Lower leg skin (tissue), 4 donors: Measurements from ENCODE around the gene HDGFL2. TPM values are rescaled to one million over a fixed set of nuclear protein-coding genes. Genes with fewer than 3 reads are reported as not detected.

Experiments
- DNase-seq, 2 donors: peaks; one replicate each; pipeline ENCODE4 v3.0.0-alpha.2; 2019; ENCODE audit warnings: low spot score in 2 of 2
- H3K4me3 ChIP-seq: fragments of 200-600 bp; sonication (generic); 2 replicates; pipeline ENCODE4 v1.5.1; 2017; ENCODE audit warnings: mild to moderate bottlenecking, low read depth; ENCODE audit not compliant: poor library complexity, severe bottlenecking
- POLR2A ChIP-seq, 2 donors: fragments of 450-650 bp; IDR thresholded peaks; one replicate each; pipeline ENCODE4 v1.6.1; 2016 to 2017; ENCODE audit warnings: antibody characterized with exemption in 2 of 2, mild to moderate bottlenecking in 1 of 2, moderate library complexity in 1 of 2
- WGBS, 2 donors: methylation state at CpG; one replicate each; pipeline ENCODE4 v1.1.5; 2018; 5-methylcytosine and 5-hydroxymethylcytosine counted together
- intact Hi-C: fragments of 100-400 bp; cut with DNase I; formaldehyde crosslinking; loops from one replicate; pipeline ENCODE4 v1.15.0; 2023; ENCODE audit warnings: low total_unique reads
- total RNA-seq, 4 donors: library from RNA; depleted of rRNA; stranded (reverse); fragments of >200 nt; gene quantifications; one replicate each; pipeline ENCODE4 v1.1.0, GENCODE V29; 2016
- TF ChIP-seq, protein P1 (sequence below), 3 donors: fragments of 450-650 bp; IDR thresholded peaks; one replicate each; pipeline ENCODE4 v1.5.1; 2016; ENCODE audit warnings: antibody characterized with exemption in 3 of 3, mild to moderate bottlenecking in 3 of 3, moderate library complexity in 2 of 3

The HDGFL2 gene
- total RNA-seq, 4 donors from 2014 or later: 20.9 to 36.4 (median 30.1) TPM

DNA sequence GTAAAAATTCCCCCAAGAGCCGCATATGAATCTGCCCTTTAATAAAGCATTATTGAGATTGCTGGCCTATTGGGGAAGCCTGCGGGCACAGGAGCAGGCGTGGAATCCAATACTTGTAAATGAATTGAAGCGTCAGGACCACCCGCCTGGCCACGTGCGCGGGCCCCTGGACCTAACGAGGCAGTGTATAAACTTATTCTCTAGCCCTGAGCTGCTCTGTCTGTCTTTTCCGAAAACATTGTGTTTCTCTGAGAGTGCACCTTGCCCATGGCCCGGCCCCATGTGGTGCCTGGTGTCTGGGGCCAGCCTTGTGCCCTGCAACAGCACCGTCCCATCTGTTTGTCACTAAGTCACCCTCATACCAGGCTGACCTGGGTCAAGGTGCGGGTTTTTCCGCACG is 28.9 kb upstream of the HDGFL2 start:
- TF ChIP-seq, protein P1, sequence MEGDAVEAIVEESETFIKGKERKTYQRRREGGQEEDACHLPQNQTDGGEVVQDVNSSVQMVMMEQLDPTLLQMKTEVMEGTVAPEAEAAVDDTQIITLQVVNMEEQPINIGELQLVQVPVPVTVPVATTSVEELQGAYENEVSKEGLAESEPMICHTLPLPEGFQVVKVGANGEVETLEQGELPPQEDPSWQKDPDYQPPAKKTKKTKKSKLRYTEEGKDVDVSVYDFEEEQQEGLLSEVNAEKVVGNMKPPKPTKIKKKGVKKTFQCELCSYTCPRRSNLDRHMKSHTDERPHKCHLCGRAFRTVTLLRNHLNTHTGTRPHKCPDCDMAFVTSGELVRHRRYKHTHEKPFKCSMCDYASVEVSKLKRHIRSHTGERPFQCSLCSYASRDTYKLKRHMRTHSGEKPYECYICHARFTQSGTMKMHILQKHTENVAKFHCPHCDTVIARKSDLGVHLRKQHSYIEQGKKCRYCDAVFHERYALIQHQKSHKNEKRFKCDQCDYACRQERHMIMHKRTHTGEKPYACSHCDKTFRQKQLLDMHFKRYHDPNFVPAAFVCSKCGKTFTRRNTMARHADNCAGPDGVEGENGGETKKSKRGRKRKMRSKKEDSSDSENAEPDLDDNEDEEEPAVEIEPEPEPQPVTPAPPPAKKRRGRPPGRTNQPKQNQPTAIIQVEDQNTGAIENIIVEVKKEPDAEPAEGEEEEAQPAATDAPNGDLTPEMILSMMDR (IDR thresholded peaks at IDR 0.05): no peak
- TF ChIP-seq POLR2A (IDR thresholded peaks at IDR 0.05): no peak
- H3K4me3 ChIP-seq: no peak overlapping the region
- intact Hi-C loops: no loop called here
- DNase-seq: no peak
- WGBS, 2 donors: 86 to 90% methylated on average over 15 of the region's 15 CpGs

DNA sequence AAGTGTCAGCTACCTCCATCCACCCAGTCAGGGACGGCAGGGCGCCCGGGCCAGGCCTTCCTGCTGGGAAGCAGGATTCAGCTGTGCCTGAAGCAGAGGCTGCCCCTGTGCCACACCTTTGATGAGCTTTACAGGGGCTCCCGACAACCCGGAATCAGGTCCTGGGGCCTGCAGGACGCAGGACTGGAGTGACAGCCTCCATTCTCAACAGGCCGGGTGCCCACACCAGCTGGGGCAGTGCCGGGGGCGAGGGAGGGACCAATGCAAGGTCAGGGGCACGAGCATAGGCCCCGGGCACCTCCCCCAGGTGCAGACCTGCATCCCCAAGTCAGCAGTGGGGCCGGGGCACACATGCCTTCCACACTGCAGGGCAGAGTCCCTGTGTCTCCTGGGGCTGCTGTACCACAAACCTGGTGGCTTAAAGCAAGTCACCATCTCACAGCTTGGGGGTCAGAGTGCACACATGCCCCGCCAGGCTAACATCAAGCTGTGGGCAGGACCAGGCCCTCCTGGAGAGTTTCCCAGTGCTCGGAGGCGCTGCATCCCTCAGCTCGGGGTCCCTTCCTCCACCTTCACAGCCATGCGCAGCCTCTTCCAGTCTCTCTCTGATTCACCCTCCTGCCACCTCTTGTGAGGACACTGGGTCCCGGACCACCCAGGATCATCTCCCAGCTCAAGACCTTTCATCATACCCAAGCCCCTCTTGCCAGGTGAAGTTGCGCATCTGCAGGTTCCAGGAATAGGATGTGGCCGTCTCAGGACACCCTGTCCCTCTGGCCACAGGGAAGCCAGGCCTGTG is 27.9 kb upstream of the HDGFL2 start:
- DNase-seq: no peak
- intact Hi-C loops: no loop called here
- no peak overlapping the region for H3K4me3 ChIP-seq
- WGBS, 2 donors: 78 to 85% methylated on average over 12 to 20 of the region's 20 CpGs
- no peak for TF ChIP-seq POLR2A (IDR thresholded peaks at IDR 0.05)
- TF ChIP-seq, protein P1 (IDR thresholded peaks at IDR 0.05): no peak

DNA sequence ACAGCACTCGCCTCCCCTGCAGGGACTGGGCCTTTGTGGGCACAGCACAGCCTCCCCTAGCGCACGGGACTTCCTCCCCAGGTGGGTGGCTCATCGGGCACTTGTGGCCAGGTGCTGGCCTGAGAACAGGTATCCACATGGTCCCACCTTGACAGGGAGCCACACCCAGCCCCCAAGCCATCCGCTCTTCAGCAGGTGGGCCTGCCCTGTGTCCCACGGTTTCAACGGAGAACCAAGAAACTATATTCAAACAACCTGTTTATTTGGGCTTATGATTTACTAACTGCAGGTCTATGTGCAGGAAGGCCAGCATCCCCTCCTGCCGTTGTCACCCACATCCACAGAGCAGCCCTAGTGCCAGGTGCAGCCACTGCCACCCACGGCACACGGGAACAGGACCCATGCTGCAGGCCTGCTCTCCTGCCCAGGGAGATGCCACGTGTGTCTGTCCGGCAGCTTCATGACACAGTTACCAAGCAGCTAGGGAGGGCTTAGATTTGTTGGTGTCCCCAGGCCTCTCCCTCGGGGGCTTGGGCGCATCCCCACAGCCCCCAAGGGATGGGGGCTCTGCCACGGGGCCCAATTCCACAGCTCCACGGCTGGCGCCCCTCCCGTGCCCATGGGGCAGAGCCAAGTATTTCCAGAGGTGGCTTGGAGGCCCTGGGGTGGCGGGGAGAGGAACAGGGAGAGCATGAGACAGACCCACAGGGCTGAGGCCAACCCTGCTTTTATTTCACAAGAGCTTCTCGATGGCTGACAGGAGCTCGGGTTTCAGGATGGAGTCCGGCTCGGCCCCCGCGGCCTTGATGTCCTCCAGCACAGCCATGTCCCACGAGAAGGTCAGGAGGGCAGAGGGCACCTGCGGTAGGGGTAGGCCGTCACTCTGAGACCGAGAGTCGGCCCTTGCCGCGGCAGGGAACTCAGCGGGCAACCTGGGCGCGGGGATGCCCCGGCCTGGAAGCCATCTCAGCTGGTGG is 27.0 kb upstream of the HDGFL2 start:
- WGBS, 2 donors: 79 to 82% methylated on average over 32 to 36 of the region's 36 CpGs
- no peak overlapping the region for H3K4me3 ChIP-seq
- intact Hi-C loops: no loop called here
- no peak for TF ChIP-seq POLR2A (IDR thresholded peaks at IDR 0.05)
- TF ChIP-seq, protein P1 (IDR thresholded peaks at IDR 0.05): no peak
- DNase-seq: no peak

DNA sequence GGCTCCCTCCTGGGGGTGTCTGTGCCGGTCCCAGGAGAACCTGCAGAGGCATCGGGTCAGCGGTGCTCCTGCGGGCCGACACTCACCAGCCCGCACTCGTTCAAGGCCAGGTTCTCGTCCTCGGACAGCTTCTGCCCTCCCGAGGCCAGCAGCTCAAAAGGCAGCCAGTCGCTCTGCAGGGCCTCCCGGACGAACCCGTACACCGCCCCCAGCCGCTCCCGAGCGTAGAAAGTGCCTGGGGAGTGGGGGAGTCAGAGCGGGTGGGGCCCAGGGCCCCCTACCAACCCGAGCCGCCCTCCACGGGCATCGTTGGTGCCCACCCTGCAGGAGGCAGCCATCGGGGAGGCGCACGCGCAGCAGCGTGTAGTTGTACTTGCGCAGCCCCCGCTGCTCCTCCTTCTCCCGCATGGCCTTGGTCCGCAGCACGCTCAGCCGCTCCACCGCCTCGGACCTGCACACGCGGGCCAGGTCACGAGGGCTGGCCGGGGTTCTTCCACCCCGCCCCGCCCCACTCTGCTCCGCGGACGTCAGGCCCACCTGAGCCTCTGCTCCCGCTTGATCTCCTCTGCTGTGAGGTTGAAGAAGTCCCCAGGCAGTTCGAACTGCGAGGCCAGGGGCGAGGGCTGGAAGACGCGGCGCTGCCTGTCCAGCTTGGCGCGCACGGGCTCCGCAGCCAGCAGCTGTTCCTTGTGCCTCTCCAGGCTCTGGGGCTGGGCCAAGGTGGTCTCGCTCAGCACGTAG is 26.0 kb upstream of the HDGFL2 start:
- no peak overlapping the region for H3K4me3 ChIP-seq
- intact Hi-C loops: no loop called here
- 94% methylated on average over 51 to 56 of the region's 58 CpGs for WGBS, 2 donors
- DNase-seq: no peak
- TF ChIP-seq, protein P1 (IDR thresholded peaks at IDR 0.05): no peak
- no peak for TF ChIP-seq POLR2A (IDR thresholded peaks at IDR 0.05)

DNA sequence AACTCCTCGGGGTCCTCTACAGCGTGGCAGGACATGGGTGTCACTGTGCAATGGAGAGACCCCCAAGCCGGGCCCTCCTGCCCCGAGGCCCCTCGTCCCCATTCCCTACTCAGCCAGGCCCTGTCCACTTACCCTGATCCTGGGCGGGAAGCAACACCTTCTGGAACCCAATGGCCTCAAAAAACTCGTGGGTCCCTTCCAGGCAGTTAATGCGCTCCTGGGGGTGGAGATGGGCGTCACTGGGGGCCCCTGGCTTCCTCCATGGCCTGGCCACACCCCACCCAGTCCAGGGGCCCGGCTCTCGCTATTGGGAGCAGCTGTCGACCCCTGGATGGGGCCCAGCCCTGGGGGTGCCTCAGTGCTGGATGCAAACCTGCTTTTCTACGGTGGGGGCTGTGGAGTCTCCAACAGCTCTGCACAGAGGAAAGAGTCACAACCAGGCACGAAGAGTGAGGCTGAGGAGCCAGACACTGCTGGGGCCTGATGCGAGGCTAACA is 25.3 kb upstream of the HDGFL2 start:
- 80 to 82% methylated on average over 13 to 15 of the region's 15 CpGs for WGBS, 2 donors
- DNase-seq: no peak
- intact Hi-C loops: no loop called here
- no peak for TF ChIP-seq POLR2A (IDR thresholded peaks at IDR 0.05)
- TF ChIP-seq, protein P1 (IDR thresholded peaks at IDR 0.05): no peak
- H3K4me3 ChIP-seq: no peak overlapping the region
